Activated CD4-positive, alpha-beta T cell treated with anti-CD3 and anti-CD28 coated beads, Interleukin-2, amount 50 U/mL, for 16 hours (primary cell): Measurements from ENCODE around the gene SP100.

Source experiments
- DNase-seq: peaks from one replicate; pipeline ENCODE4 v3.0.0-alpha.2; 2020

Gene SP100

DNA sequence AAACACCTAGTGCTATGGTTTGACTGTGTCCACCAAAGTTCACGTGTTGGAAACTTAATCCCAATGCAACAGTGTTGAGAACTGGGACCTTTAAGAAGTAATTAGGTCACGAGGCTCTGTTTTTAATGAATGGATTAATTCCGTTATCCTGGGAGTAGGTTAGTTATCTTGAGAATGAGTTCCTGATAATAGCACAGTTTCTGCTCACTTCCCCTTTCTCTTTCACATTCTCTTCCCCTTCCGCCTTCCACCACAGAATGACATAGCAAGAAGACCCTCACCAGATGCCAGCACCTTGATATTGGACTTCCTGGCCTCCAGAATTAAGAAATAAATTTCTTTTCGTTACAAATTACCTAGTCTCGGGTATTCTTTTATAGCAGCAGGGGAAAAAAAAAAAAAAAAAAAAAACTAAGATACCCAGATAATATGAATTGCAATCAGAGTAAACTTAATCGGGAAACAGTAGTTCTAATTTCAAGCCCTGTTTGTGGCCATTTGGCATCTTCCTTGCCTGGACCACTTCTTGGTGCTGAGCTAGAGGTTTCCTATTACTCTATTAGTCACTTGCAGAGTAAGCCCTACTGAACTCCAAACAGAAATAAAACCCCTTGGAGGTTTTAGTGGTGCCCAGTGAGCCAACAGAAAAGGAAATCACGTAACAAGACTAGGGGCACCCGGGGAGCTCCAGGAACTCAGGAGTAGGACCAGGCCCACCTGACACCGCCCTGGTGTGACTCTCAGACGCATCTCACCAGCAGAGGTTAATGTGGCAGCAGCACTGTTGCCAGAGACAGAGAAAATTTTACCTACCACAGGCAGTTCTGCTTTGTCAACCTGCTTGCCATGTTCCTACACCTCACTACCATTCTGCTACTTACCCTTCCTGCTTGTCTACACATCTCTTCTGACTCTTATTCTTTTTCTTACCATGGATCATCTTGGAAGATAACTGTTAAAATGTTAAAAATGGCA is 149.1 kb downstream of the SP100 start:
- DNase-seq = no peak

DNA sequence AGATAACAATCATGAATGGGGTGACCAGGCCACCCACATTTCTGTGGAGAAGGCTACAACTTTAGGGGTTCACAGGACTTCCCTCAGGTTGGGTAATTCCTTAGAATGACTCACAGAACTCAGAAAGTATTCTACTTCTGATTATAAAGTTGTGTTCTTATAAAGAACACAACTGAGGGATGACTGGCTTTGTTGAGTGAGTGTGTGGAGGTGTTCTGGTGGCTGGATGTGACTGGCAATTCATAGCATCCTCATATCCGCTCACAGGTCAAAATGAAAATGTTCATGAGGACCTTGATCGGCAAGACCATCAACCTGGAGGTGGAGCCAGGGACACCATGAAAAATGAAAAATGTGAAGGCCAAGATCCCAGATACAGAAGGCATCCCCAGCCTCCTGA is 153.3 kb downstream of the SP100 start:
- DNase-seq = peak; percentile 35

GRCh38 chr2:230570987-230571386 is 155.0 kb downstream of the SP100 start:
- DNase-seq = no peak

GRCh38 chr2:230575642-230576324 is 159.8 kb downstream of the SP100 start:
- DNase-seq = peak; percentile 62

DNA sequence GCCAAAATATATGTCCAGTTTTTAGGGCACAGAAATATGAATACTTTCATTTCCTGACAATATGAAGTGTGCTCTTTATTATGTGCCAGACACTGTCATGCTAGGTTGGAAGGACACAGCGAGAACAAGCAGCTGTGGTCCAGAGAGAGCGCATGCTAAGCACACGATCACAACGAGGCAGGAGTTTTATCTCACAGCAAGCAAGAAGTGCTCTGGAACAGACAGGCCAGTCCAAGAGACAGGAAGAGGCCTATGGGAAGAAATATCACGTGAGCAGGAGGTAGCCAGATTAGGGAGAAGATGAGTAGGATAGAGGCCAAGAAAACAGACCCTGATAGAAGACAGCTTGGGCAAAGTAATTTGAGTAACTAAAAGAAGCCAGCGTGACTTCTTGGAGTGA is 161.1 kb downstream of the SP100 start:
- no peak for DNase-seq

DNA sequence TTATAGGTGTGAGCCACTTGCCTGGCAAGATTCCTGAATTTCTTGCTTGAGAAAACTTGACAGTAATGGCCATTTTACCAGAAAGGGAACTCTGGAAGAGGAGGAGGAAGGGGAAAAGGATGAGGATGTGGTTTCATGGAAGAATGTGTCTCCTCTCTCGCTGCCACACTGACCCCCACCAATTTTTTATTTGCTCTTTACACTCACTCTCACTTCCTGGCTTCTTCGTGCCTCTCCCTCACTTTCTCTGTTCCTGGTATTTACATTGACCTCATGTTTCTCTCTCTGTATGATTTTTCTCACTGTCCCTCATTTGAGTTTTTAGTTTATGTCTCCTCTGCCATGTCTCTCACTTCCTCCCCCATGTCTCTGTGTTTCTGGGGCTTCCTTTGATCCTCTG is 162.1 kb downstream of the SP100 start:
- peak; percentile 43 for DNase-seq

DNA sequence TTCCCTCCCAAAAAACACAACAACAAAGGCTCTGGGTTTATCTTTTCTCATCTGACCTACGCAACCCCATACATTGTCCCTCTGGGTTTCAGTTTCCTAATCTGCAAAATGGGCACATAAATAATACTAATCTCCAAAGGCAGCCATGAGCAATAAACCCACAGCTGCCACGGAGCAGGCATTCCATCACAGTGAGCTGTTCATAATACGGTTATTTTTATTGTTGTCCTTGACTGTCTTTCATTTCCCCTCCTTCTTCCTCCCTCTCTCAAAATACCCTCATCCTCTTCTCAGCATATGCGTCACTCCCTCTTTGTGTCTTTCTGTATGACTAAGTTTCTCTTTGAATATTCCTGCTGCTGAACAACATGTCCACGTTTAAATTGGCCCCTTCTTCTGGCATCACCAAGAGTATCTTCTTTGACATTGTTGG is 166.9 kb downstream of the SP100 start:
- peak; percentile 78 for DNase-seq

DNA sequence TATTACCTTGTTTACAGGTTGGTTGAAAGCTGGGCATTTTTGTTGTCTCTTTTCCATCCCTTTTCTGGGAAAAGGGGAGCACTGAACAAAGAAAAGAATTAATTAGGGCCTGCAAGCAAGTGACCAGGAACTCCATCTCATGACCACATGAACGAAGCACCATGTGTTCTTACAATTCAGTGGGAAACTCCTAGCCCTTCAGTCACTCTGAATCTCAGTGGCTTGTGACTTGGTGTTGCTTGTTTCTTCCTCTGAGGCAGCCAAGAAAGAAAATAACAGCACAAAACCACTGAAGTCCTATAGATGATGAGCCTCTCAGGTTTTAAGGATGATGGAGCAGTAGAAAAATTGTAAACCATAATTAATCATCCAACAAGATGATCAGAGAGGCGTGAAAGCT is 167.6 kb downstream of the SP100 start:
- DNase-seq = no peak

DNA sequence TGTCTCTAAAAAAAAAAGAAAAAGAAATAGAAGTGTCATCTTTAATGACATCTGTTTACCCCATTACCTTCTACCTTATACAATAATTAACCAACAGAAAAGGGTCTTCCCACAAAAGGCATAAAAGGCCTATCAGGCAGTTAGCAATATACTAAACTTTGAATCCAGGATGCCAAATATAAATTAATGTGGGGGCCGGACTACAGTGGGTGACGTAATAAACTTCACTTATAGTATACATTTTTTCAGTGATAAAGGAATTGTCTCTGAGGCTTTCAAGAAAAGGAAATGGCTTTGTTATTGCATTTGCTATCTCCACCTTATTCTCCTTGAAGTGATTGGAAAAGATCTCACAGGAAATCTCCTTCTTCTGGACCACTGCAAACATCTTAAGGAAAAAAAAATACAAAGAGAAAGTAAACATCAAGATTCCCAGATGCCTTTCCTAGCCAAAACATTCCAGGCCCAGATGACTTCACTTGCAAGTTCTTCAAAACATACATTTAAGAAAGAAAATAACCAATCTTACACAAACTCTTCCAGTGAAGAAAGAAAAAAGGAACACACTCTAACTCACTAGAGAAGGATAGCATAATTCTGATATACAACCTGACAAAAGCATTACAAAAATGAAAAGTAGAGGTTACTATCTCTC is 170.5 kb downstream of the SP100 start:
- DNase-seq = no peak

DNA sequence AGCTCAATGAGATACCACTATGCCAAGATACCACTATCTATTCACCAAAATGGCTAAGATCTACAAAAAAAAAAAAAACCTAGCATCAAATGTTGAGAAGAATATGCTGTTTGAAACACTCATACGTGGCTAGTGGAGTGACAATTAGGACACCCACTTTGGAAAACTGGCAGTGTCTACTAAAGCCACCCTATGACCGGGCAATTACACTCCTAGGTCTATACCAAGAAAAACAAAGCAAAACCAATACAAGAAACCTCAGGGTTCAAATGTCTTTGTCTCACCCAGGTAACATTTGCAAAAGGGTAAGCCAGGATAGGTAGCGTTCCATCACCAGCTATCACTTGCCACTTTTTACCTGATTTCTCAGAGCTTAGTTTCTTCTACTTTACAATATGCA is 173.0 kb downstream of the SP100 start:
- no peak for DNase-seq

GRCh38 chr2:230589497-230590015 is 173.6 kb downstream of the SP100 start:
- peak; percentile 54 for DNase-seq

GRCh38 chr2:230590333-230590732 is 174.3 kb downstream of the SP100 start:
- DNase-seq = no peak

DNA sequence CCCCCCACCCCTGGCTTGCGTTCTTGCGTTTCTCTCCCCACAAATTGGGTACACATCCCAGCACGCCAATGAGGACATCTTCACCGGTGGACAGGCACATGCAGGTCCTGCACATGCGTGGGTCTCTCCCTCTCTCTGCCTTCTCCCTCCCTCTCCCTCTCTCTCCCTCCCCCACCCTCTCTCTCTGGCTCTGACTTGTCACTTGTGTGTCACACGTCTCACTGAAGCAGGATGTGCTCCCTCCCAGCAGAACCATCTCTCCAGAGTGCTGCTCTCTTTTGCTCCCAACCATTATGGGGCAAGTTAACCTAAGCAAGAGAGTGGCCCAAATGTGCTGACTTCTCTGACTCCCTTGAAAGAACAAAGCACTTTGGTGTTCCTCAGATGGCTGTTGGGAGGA is 175.8 kb downstream of the SP100 start:
- DNase-seq = peak; percentile 20

GRCh38 chr2:230592775-230593174 is 176.8 kb downstream of the SP100 start:
- peak; percentile 22 for DNase-seq
